GM21619 (cell line): Measurements from ENCODE around the gene SYNGAP1.

ENCODE experiments used
- ATAC-seq: cut with Tn5 transposase; IDR thresholded peaks from one replicate; pipeline ENCODE4 v1.9.1; 2021; ENCODE audit not compliant: unreplicated experiment

Gene SYNGAP1

GRCh38 chr6:33434961-33435360 is 15.1 kb downstream of the SYNGAP1 start:
- no peak for ATAC-seq

GRCh38 chr6:33437666-33438065 is 17.8 kb downstream of the SYNGAP1 start:
- ATAC-seq: no peak

- ATAC-seq: no peak
These were observed 19.2 kb downstream of the SYNGAP1 start for GRCh38 chr6:33438978-33439594.

GRCh38 chr6:33439956-33440648 is 20.2 kb downstream of the SYNGAP1 start:
- no peak for ATAC-seq

- no peak for ATAC-seq
These were observed 20.9 kb downstream of the SYNGAP1 start for GRCh38 chr6:33440649-33441309.

GRCh38 chr6:33441457-33441856 is 21.6 kb downstream of the SYNGAP1 start:
- ATAC-seq: no peak

- no peak for ATAC-seq
These were observed 22.4 kb downstream of the SYNGAP1 start for GRCh38 chr6:33442283-33442682.

- ATAC-seq: no peak
These were observed 23.2 kb downstream of the SYNGAP1 start for GRCh38 chr6:33443025-33443424.

GRCh38 chr6:33443619-33444504 is 24.0 kb downstream of the SYNGAP1 start:
- ATAC-seq: no peak

- ATAC-seq: no peak
These were observed 25.3 kb downstream of the SYNGAP1 start for GRCh38 chr6:33445119-33445603.

GRCh38 chr6:33446356-33446755 is 26.5 kb downstream of the SYNGAP1 start:
- no peak for ATAC-seq

GRCh38 chr6:33450434-33450833 is 30.6 kb downstream of the SYNGAP1 start:
- no peak for ATAC-seq

GRCh38 chr6:33451606-33452005 is 31.7 kb downstream of the SYNGAP1 start:
- ATAC-seq: no peak

GRCh38 chr6:33452496-33452895 is 32.6 kb downstream of the SYNGAP1 start:
- no peak for ATAC-seq

- no peak for ATAC-seq
These were observed 33.6 kb downstream of the SYNGAP1 start for GRCh38 chr6:33453393-33454008.

- peak; percentile 99 for ATAC-seq
These were observed 34.4 kb downstream of the SYNGAP1 start, which contains the start of gene ZBTB9 for GRCh38 chr6:33454009-33454946. Gene ZBTB9, plus strand, starts transcription at chr6:33454576. Its CDS starts 525 bp downstream, at chr6:33455101.

GRCh38 chr6:33455051-33455450 is 35.2 kb downstream of the SYNGAP1 start:
- no peak for ATAC-seq

GRCh38 chr6:33456156-33456555 is 36.3 kb downstream of the SYNGAP1 start:
- no peak for ATAC-seq

GRCh38 chr6:33458676-33459075 is 38.8 kb downstream of the SYNGAP1 start:
- no peak for ATAC-seq
